Bronchial epithelial cell (primary cell): Measurements from ENCODE around the gene ASAP2. TPM values are rescaled to one million over a fixed set of nuclear protein-coding genes. Genes with fewer than 3 reads are reported as not detected.
A peak's percentile ranks its signal among the peaks of the same experiment; 100 is the strongest.

Experiments used
- DNase-seq: peaks from one replicate; pipeline ENCODE4 v3.0.0-alpha.2; 2010; ENCODE audit warnings: low read depth
- FAIRE-seq: peaks from 2 replicates; lab custom pipeline; 2011; peaks lifted over from hg19 to GRCh38; lab: Jason Lieb, UNC
- H3K27me3 ChIP-seq: 2 replicates; pipeline ENCODE4 v1.5.1; 2011; ENCODE audit warnings: low read length; ENCODE audit not compliant: control insufficient read depth, insufficient read depth
- H3K36me3 ChIP-seq: 2 replicates; pipeline ENCODE4 v1.5.1; 2011; ENCODE audit warnings: low read length; ENCODE audit not compliant: control insufficient read depth, insufficient read depth
- H3K4me3 ChIP-seq: 2 replicates; pipeline ENCODE4 v1.5.1; 2011; ENCODE audit warnings: mild to moderate bottlenecking, low read depth, low read length, control low read depth
- total RNA-seq: library from RNA; depleted of rRNA; stranded (reverse); fragments of >200 nt; gene quantifications from 2 replicates; pipeline ENCODE4 v1.2.1, GENCODE V29; 2014
- TF ChIP-seq, protein P1 (sequence below): IDR thresholded peaks from 2 replicates; pipeline ENCODE4 v1.5.1; 2011; ENCODE audit warnings: mild to moderate bottlenecking, moderate library complexity, low read length, control low read depth, inconsistent platforms; ENCODE audit not compliant: insufficient read depth, severe bottlenecking

The ASAP2 gene
- total RNA-seq, 1 donor from 2014 or later, result 25.5 TPM

GRCh38 chr2:9315280-9315847 lies 108.8 kb downstream of the ASAP2 start:
- Histone ChIP-seq H3K36me3 (peaks cover 4% of the 10 kb centered on the region), H3K27me3 (no peaks in the 10 kb centered on the region), H3K4me3 (no peak overlapping the region)
- DNase-seq (peak; percentile 54), FAIRE-seq (no peak)
- TF ChIP-seq, protein P1, sequence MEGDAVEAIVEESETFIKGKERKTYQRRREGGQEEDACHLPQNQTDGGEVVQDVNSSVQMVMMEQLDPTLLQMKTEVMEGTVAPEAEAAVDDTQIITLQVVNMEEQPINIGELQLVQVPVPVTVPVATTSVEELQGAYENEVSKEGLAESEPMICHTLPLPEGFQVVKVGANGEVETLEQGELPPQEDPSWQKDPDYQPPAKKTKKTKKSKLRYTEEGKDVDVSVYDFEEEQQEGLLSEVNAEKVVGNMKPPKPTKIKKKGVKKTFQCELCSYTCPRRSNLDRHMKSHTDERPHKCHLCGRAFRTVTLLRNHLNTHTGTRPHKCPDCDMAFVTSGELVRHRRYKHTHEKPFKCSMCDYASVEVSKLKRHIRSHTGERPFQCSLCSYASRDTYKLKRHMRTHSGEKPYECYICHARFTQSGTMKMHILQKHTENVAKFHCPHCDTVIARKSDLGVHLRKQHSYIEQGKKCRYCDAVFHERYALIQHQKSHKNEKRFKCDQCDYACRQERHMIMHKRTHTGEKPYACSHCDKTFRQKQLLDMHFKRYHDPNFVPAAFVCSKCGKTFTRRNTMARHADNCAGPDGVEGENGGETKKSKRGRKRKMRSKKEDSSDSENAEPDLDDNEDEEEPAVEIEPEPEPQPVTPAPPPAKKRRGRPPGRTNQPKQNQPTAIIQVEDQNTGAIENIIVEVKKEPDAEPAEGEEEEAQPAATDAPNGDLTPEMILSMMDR, result no peak

GRCh38 chr2:9317559-9317958 lies 110.9 kb downstream of the ASAP2 start:
- no peak for FAIRE-seq
- no peak for DNase-seq
- H3K36me3 ChIP-seq, result peaks cover 9% of the 10 kb centered on the region

GRCh38 chr2:9318461-9319337 lies 112.1 kb downstream of the ASAP2 start:
- DNase-seq, result no peak
- TF ChIP-seq, protein P1, result no peak
- H3K4me3 ChIP-seq, result no peak overlapping the region
- no peak for FAIRE-seq
- H3K36me3 ChIP-seq, result peaks cover 15% of the 10 kb centered on the region
- no peaks in the 10 kb centered on the region for H3K27me3 ChIP-seq

More at GRCh38 chr2:9317559-9317958, 110.9 kb downstream of the ASAP2 start:
- Histone ChIP-seq H3K4me3 (no peak overlapping the region), H3K27me3 (no peaks in the 10 kb centered on the region)
- TF ChIP-seq, protein P1, result no peak

- TF ChIP-seq, protein P1, result no peak
- FAIRE-seq, result no peak
- no peaks in the 10 kb centered on the region for H3K27me3 ChIP-seq
- no peak overlapping the region for H3K4me3 ChIP-seq
- DNase-seq, result no peak
- peaks cover 18% of the 10 kb centered on the region for H3K36me3 ChIP-seq
These were observed 112.7 kb downstream of the ASAP2 start for GRCh38 chr2:9319338-9319715.

- H3K27me3 ChIP-seq, result no peaks in the 10 kb centered on the region
- TF ChIP-seq, protein P1, result no peak
- no peak overlapping the region for H3K4me3 ChIP-seq
- DNase-seq, result no peak
- FAIRE-seq, result no peak
- peaks cover 21% of the 10 kb centered on the region for H3K36me3 ChIP-seq
These were observed 116.0 kb downstream of the ASAP2 start for GRCh38 chr2:9322576-9322975.
